Hindlimb muscle (tissue), 1 donor: ENCODE measurements around the gene CFAP92. TPM values are rescaled to one million over a fixed set of nuclear protein-coding genes. Genes with fewer than 3 reads are reported as not detected.
A peak's percentile ranks its signal among the peaks of the same experiment; 100 is the strongest.

Experiments
- DNase-seq: peaks from one replicate; pipeline ENCODE4 v3.0.0-alpha.2; 2013
- polyA plus RNA-seq: library from polyadenylated mRNA; unstranded; fragments of 120-200 nt; gene quantifications from one replicate; pipeline ENCODE4 v1.2.1, GENCODE V29; 2013; ENCODE audit not compliant: insufficient read length

Gene CFAP92
- polyA plus RNA-seq, 1 donor = 1.4 TPM

DNA sequence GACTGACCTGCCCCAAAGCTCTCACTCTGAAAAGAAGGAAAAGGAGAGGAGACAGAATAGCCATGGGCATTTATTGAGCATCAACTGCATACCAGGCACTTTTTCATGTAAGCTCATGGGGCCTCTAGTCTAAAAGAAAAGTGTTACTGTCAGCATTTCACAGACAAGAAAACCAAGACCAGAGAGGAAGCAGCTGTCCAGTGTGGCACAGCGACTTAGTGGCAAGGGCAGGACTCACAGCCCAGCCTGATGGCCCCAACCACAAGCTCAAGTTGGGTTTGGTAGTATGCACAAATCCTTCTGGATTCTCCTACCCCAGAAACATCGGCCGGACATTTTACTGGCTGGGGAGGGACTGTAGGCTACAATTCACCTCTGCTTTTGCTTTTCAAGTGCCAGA, 13.0 kb upstream of the CFAP92 start:
- DNase-seq = no peak

GRCh38 chr3:129005526-129006303, 11.8 kb upstream of the CFAP92 start:
- no peak for DNase-seq

- DNase-seq = no peak
These were observed 10.9 kb upstream of the CFAP92 start for GRCh38 chr3:129004639-129005295.

DNA sequence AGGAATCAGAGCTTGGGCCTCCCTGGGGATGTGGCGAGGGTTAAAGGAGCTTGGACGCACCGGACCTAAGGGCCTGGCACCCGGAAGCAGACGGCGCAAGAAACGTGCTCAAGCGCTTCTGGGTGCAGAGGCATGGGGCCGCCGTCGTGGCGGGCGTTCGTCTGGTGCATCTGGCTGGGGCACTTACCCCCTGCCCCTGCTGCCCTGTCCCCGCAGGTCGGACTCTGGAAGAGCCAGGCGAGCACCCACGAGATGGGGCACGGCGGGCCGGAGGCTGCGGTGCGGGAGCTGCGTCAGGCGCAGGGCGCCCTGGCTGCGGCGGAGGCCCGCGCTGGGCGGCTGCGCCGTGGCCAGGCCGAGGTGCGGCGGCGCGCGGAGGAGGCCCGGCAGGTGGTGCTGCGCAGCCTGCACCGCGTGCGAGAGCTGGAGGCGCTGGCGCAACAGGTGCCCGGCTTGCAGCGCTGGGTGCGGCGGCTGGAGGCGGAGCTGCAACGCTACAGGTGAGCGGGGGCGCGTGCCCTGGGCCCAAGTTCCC, 9.8 kb upstream of the CFAP92 start:
- DNase-seq = no peak

GRCh38 chr3:129002573-129003569, 9.0 kb upstream of the CFAP92 start:
- DNase-seq = no peak

- DNase-seq = no peak
These were observed 8.1 kb upstream of the CFAP92 start for GRCh38 chr3:129001806-129002572.

- peak; percentile 75 for DNase-seq
These were observed 7.4 kb upstream of the CFAP92 start, which contains the start of gene EFCC1 for GRCh38 chr3:129001101-129001805. Gene EFCC1 (plus strand): TSS chr3:129001304. CDS start chr3:129001629, 325 bp downstream.

GRCh38 chr3:129000742-129001100, 6.8 kb upstream of the CFAP92 start:
- DNase-seq = no peak

GRCh38 chr3:128999102-128999501, 5.2 kb upstream of the CFAP92 start:
- DNase-seq = no peak

GRCh38 chr3:128998561-128998960, 4.7 kb upstream of the CFAP92 start:
- no peak for DNase-seq

DNA sequence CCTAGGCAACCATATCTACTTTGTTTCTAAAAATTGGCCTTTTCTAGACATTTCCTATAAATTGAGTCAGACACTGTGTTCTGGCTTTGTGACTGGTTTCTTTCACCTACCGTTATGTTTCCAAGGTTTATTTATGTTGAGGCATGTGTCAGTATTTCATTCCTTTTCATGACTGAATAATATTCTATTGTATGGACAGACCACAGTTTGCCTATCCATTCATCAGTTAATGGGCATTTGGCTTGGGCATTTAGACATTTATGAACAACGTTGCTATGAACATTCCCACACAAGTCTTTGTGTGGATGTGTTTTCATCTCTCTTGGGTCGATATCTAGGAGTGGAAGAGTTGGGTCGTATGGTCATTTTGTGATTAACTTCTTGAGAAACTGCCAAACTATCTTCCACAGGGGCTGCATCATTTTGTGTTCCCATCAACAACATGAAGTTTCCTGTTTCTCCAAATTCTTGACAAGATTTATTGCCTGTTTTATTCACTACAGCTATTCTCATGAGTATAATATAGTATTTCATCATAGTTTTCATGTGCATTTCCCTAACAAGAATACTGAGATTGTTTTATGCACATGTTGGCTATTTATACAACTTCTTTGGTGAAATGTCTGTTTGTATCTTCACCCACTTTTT, 3.7 kb upstream of the CFAP92 start:
- DNase-seq = no peak

DNA sequence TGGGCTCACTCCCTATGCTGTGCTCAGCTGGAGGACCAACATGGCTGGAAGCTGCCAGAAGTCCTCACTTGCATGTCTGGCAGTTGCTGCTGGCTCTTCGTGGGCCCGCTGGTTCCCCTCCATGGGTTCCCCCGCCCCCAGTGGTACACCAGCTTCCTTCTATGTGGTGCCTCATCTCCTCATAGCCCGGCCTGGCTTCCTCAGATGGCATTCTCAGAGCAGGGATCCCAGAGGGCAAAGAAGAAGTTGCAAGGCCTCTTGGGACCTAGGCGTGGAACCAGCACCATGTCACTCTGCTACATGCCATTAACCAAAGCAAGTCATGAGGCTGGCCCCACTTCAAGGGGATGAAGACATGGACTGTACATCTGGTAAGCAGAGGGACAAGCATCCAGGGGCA, 2.9 kb upstream of the CFAP92 start:
- no peak for DNase-seq

GRCh38 chr3:128996200-128996599, 2.3 kb upstream of the CFAP92 start:
- no peak for DNase-seq

GRCh38 chr3:128995737-128996136, 1.9 kb upstream of the CFAP92 start:
- no peak for DNase-seq

DNA sequence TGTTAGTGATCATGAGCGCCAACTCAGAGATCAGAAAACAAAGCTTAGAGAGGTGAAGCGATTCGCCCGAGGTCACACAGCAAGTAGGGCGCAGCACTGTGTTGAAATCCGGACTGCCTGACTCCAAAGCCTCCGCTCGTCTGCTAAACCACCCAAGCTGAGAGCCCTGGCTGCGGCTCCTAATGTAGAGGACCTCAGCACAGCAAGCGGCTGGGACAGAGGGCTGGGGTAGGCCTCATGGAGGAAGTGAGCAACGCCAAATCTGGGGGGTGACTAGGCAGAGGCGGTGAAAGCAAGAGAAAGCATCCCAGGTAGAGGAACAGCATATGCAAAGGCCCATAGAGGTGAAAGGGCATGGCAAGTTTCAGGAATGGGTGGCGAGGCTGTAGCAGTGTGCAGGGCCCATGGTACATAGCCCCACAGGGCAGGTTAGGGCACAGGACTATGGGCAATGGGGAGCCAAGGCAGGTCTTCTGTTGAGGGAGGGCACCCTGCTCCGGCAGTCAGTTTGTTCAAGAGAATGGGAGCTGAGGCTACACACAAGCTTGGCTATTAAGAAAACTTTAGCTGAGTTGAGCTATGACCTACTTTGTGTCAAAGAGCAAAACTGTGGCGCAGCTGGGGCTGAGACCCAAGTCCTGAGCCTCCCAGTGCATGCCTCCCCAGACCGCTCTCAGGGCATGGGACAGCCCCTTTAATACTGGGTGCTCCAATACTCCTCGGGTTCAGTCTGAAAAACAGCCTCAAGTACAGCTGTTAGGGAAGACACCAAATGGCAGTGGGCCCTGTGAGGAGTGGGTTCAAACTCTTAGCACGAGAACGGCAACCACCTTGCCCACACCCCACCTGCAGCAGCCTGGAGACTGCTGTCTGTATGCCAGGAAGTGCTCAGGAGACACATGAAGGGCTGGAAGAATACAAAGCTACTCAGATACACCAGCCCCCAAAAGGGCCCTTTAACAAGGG, 988 bp upstream of the CFAP92 start:
- DNase-seq = no peak

DNA sequence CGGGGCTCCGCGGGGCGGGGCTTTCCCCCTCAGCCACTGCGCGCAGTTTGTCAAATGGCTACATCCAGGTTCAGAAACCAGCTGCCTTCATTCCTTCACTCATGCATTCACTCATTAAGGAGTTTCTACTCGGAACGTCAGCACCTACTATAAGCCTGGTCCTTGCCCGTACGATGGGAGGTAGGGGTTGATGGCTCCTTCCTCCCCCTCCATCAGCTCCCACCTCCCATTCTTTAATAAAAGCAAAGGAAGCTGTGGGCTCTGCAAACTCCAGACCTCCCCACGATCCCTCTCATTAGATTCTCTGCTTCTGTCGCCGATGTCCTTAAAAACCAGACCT, 267 bp upstream of the CFAP92 start:
- no peak for DNase-seq

- DNase-seq = no peak
These were observed 883 bp downstream of the CFAP92 start for GRCh38 chr3:128992926-128993460.

GRCh38 chr3:128991355-128991895, 2.5 kb downstream of the CFAP92 start:
- DNase-seq = no peak

DNA sequence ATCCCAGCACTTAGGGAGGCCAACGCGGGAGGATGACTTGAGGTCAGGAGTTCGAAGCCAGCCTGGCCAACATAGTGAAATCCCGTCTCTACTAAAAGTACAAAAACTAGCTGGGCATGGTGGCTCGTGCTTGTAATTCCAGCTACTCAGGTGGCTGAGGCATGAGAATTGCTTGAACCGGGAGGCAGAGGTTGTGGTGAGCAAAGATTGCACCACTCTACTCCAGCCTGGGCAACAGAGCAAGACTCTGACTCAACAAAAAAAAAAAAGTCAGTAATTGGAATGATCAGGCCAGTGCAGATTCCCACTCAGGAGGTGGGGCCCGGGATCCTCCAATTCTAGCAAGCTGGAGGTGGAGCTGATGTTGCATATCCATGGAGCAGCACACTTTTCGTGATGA, 5.6 kb downstream of the CFAP92 start:
- DNase-seq = no peak
